Brain microvascular endothelial cell (primary cell): ENCODE measurements around the gene SPIRE1.
"Not testable (repeated sequence)": the region's sequence is repeated elsewhere in the genome, so short reads cannot be mapped to it uniquely, and the experiment has no call there.

ENCODE experiments used
- DNase-seq: peaks from one replicate; pipeline ENCODE4 v3.0.0-alpha.2; 2020
- H3K27ac ChIP-seq: fragments of 250-450 bp; sonication (Bioruptor Pico); 2 replicates; pipeline ENCODE4 v1.5.1; 2020; ENCODE audit warnings: mild to moderate bottlenecking, moderate library complexity
- H3K27me3 ChIP-seq: fragments of 250-450 bp; sonication (Bioruptor Pico); replicated peaks from 2 replicates; pipeline ENCODE4 v1.5.1; 2020; ENCODE audit warnings: mild to moderate bottlenecking
- H3K36me3 ChIP-seq: fragments of 250-450 bp; sonication (Bioruptor Pico); replicated peaks from 2 replicates; pipeline ENCODE4 v1.5.1; 2020; ENCODE audit warnings: mild to moderate bottlenecking
- H3K4me3 ChIP-seq: 2 replicates; pipeline ENCODE4 v1.5.1; 2011; ENCODE audit warnings: low read depth, mild to moderate bottlenecking, control low read depth, low read length, moderate library complexity
- in situ Hi-C: cut with HindIII; loops from 2 replicates; pipeline ENCODE4 v1.10.0; 2017; ENCODE audit warnings: low sequenced_read_pairs, low pct_ligation_motif_present
- TF ChIP-seq, protein P1 (sequence below): IDR thresholded peaks from 2 replicates; pipeline ENCODE4 v1.5.1; 2011; ENCODE audit warnings: low read depth, mild to moderate bottlenecking, moderate library complexity, low read length, control low read depth, inconsistent platforms; ENCODE audit errors: missing control alignments

The SPIRE1 gene

DNA sequence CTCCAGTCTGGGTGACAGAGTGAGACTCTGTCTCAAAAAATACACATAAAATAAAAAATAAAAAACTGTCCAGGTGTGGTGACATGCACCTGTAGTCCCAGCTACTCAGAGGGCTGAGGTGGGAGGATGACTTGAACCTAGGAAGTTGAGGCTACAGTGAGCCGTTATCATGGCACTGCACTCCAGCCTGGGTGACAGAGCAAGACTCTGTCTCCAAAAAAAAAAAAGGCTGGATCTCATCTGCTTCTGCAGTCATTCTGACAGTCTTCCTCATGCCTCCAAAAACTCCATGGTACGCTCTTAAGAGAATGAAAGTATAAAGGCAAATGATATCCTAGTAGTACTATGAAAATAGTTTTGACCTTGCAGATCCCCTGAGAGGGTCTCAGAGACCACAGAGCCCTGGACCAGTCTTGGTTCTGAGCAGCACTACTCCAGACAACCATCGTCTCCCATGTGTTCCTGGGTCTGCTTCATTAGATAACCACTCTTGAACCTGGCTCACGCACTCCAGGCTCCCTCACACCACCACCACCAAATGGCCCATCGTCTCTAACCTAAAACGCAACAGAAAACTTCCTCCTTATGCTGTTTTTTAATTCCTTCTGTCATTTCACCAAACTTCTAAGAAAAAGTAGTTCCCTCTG lies 26.0 kb downstream of the SPIRE1 start:
- in situ Hi-C loops, result no loop called here
- no peak overlapping the region for H3K4me3 ChIP-seq
- no peaks in the 10 kb centered on the region for H3K36me3 ChIP-seq
- H3K27ac ChIP-seq, result no peak overlapping the region
- DNase-seq, result no peak
- TF ChIP-seq, protein P1, sequence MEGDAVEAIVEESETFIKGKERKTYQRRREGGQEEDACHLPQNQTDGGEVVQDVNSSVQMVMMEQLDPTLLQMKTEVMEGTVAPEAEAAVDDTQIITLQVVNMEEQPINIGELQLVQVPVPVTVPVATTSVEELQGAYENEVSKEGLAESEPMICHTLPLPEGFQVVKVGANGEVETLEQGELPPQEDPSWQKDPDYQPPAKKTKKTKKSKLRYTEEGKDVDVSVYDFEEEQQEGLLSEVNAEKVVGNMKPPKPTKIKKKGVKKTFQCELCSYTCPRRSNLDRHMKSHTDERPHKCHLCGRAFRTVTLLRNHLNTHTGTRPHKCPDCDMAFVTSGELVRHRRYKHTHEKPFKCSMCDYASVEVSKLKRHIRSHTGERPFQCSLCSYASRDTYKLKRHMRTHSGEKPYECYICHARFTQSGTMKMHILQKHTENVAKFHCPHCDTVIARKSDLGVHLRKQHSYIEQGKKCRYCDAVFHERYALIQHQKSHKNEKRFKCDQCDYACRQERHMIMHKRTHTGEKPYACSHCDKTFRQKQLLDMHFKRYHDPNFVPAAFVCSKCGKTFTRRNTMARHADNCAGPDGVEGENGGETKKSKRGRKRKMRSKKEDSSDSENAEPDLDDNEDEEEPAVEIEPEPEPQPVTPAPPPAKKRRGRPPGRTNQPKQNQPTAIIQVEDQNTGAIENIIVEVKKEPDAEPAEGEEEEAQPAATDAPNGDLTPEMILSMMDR, result no peak
- H3K27me3 ChIP-seq, result no peaks in the 10 kb centered on the region

DNA sequence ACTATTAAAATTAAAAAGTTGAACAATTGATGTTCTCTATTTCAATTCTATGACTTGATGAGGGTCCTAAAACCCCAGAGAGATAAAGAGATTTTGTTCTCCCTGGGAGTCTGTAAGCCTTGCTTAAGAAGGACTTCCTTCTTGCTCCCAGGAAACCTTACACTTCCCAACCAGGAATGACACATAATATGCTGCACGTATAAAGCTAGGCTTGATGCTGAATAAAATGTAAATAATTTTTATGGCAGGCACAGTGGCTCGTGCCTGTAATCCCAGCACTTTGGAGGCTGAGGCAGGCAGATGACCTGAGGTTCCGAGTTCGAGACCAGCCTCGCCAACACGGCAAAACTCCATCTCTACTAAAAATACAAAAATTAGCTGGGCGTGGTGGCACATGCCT lies 27.8 kb downstream of the SPIRE1 start:
- Histone ChIP-seq H3K27ac (peak overlapping the region; percentile 90), H3K27me3 (no peaks in the 10 kb centered on the region), H3K4me3 (no peak overlapping the region), H3K36me3 (no peaks in the 10 kb centered on the region)
- in situ Hi-C loops, result no loop called here
- peak; percentile 9 for DNase-seq
- TF ChIP-seq, protein P1, result no peak

DNA sequence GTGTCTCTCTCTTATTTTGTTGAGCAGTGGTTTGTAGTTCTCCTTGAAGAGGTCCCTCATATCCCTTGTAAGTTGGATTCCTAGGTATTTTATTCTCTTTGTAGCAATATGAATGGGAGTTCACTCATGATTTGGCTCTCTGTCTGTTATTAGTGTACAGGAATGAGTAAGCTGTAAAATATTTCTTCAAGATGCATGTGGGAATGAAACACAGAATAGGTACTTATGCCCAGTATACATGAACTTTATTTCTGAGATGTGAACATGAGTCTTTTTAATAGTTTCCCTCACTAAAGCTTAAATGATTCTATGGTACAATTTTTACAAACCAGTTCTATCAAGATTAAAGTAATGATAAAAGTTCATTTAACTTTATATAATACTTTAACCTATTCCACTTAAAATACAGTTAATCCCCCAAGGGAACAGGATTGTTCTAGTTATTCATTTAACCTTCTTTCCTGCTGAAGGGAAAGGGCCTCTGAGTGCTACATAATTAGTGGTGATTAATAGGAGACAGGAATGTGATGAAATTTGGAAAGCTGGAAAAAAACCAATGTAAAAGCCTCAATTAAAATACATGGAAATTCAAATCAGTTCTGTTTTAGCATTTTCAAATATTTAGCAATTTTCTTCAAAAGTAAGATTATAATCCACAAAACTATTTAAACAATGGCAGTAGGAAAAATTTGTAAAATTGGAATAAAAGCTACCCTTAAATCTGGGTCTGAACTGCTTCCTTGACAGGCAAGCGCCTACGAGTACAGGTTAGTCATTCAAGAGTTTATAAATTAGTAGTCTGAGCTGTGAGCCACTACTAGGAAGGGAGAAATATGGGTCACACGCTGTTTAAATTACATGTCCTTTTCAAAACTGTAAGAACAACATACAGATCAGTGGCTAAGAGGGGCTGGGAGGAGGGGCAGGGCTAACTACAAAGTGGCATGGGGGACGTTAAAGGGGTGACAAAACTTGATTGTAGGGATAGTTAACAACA lies 28.9 kb downstream of the SPIRE1 start:
- peak overlapping the region; percentile 90 for H3K27ac ChIP-seq
- no peak overlapping the region for H3K4me3 ChIP-seq
- DNase-seq, result peak; percentile 65

DNA sequence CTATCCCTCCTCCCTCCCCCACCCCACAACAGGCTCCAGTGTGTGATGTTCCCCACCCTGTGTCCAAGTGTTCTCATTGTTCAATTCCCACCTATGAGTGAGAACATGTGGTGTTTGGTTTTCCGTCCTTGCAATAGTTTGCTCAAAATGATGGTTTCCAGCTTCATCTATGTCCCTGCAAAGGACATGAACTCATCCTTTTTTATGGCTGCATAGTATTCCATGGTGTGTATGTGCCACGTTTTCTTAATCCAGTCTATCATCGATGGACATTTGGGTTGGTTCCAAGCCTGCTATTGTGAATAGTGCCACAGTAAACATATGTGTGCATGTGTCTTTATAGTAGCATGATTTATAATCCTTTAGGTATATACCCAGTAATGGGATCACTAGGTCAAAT lies 30.7 kb downstream of the SPIRE1 start:
- in situ Hi-C loops, H3K36me3 ChIP-seq, DNase-seq, H3K27me3 ChIP-seq, H3K4me3 ChIP-seq, H3K27ac ChIP-seq: not testable (repeated sequence)

More for the DNA sequence above, 28.9 kb downstream of the SPIRE1 start:
- Histone ChIP-seq H3K36me3 (no peaks in the 10 kb centered on the region), H3K27me3 (no peaks in the 10 kb centered on the region)
- TF ChIP-seq, protein P1, result no peak
- in situ Hi-C loops, result no loop called here

DNA sequence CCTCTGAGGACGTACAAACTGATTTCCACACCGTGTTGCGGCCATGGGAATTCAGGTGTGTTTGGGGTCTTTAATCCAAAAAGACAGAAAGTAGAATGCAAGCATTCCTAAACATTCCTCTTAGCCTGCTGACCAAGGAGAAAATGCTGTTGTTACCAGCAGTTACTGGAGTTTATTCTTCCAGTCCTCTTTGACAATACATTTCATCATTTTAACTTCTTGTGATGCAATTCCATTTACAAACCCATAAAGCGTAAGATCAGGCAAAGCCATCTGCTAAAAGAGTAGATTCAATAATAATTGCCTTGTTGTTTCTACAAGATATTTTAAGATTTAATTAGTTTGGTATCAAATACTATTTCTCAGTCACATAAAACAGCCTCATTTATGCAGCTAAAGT lies 32.7 kb downstream of the SPIRE1 start:
- DNase-seq, result no peak
- in situ Hi-C loops, result no loop called here
- no peak overlapping the region for H3K27ac ChIP-seq
- TF ChIP-seq, protein P1, result no peak
- H3K27me3 ChIP-seq, result no peaks in the 10 kb centered on the region
- no peaks in the 10 kb centered on the region for H3K36me3 ChIP-seq
- no peak overlapping the region for H3K4me3 ChIP-seq

DNA sequence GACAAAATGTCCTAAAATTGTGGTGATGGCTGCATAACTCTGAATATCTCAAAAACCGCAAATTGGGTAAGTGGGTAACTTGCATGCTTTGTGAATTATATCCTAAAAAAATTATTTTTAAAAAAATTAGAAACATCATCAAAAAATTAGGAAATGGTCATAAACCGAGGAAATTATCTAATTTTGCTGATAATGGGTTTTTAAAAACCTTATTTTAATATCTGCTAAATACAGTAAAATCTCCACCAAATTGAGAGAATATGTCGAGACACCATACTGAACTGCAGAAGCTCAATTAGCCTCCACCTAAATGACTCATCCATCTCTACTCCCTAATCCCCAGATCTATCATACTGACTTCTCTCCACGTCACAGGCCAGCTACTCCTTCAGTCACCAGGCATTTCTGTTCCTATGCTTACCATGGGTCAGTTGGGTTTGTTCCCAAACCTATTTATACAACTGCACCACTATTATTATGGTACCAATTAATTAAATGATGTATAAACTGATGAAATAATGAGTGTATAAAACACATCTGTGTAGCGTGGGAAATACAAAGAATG lies 36.1 kb downstream of the SPIRE1 start:
- Histone ChIP-seq H3K27me3 (no peaks in the 10 kb centered on the region), H3K27ac (peak overlapping the region; percentile 53), H3K36me3 (no peaks in the 10 kb centered on the region), H3K4me3 (no peak overlapping the region)
- DNase-seq, result peak; percentile 71
- in situ Hi-C loops, result no loop called here
- TF ChIP-seq, protein P1, result no peak
